DND-41 (cell line): Measurements from ENCODE around the gene SHFL.

ENCODE experiments used
- EZH2 ChIP-seq: IDR thresholded peaks from 3 replicates; pipeline ENCODE4 v1.6.1; 2012; ENCODE audit warnings: borderline replicate concordance, low read depth, mild to moderate bottlenecking, moderate library complexity, low read length, inconsistent platforms; ENCODE audit not compliant: severe bottlenecking
- TF ChIP-seq, protein P1 (sequence below): IDR thresholded peaks from 2 replicates; pipeline ENCODE4 v1.5.1; 2012; ENCODE audit warnings: borderline replicate concordance, low read length, moderate library complexity, mild to moderate bottlenecking; ENCODE audit not compliant: poor library complexity, severe bottlenecking; ENCODE audit errors: extremely low read depth

DNA sequence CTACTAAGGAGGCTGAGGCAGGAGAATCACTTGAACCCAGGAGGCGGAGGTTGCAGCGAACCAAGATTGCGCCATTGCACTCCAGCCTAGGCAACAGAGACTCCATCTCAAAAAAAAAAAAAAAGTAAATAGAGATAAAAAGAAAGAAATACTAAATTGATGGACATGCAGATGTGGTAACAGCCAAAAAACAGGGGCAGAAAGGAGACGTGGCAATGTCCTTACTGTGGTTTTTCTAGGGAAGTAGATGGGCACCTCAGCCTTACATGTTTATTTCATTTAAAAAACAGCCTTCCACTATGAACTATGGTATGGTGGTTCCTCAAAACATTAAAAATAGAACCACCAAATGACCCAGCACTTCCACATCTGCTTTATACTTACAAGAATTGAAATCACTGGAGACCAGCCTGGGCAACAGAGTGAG, 40.1 kb downstream of the SHFL start:
- TF ChIP-seq, protein P1, sequence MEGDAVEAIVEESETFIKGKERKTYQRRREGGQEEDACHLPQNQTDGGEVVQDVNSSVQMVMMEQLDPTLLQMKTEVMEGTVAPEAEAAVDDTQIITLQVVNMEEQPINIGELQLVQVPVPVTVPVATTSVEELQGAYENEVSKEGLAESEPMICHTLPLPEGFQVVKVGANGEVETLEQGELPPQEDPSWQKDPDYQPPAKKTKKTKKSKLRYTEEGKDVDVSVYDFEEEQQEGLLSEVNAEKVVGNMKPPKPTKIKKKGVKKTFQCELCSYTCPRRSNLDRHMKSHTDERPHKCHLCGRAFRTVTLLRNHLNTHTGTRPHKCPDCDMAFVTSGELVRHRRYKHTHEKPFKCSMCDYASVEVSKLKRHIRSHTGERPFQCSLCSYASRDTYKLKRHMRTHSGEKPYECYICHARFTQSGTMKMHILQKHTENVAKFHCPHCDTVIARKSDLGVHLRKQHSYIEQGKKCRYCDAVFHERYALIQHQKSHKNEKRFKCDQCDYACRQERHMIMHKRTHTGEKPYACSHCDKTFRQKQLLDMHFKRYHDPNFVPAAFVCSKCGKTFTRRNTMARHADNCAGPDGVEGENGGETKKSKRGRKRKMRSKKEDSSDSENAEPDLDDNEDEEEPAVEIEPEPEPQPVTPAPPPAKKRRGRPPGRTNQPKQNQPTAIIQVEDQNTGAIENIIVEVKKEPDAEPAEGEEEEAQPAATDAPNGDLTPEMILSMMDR, result no peak
- TF ChIP-seq EZH2, result no peak
